Lung (tissue), 12 donors: ENCODE measurements around the gene MRPS12. TPM values are rescaled to one million over a fixed set of nuclear protein-coding genes. Genes with fewer than 3 reads are reported as not detected.
A peak's percentile ranks its signal among the peaks of the same experiment; 100 is the strongest.

Source experiments
- ATAC-seq: fragments of 200-7000 bp; cut with Tn5 transposase; one replicate; pipeline ENCODE4 v1.9.1; 2020; ENCODE audit warnings: moderate number of reproducible peaks; ENCODE audit not compliant: insufficient read depth, low FRiP score
- DNase-seq, 3 donors: peaks; one replicate each; pipeline ENCODE4 v3.0.0-alpha.2; 2013 to 2017
- H3K27ac ChIP-seq, 2 donors: one replicate each; pipeline ENCODE4 v1.5.1; 2013; ENCODE audit warnings: mild to moderate bottlenecking in 2 of 2, moderate library complexity in 2 of 2, control low read depth in 1 of 2, inconsistent platforms in 1 of 2, low read depth in 1 of 2, low read length in 1 of 2
- H3K27me3 ChIP-seq, 3 donors: one replicate each; pipeline ENCODE4 v1.5.1; 2013; ENCODE audit warnings: low read length in 2 of 3; ENCODE audit not compliant: control insufficient read depth in 3 of 3, insufficient read depth in 3 of 3
- H3K36me3 ChIP-seq, 4 donors: one replicate each; pipeline ENCODE4 v1.5.1; 2013; ENCODE audit warnings: low read length in 4 of 4, mild to moderate bottlenecking in 1 of 4, moderate library complexity in 1 of 4; ENCODE audit not compliant: control insufficient read depth in 4 of 4, insufficient read depth in 4 of 4
- H3K4me1 ChIP-seq, 5 donors: one replicate each; pipeline ENCODE4 v1.5.1; 2013; ENCODE audit warnings: low read length in 5 of 5, mild to moderate bottlenecking in 2 of 5, moderate library complexity in 1 of 5; ENCODE audit not compliant: control insufficient read depth in 5 of 5, insufficient read depth in 5 of 5
- H3K4me3 ChIP-seq: one replicate; pipeline ENCODE4 v1.5.1; 2013; ENCODE audit warnings: mild to moderate bottlenecking, control low read depth, moderate library complexity
- H3K9ac ChIP-seq, 2 donors: one replicate each; pipeline ENCODE4 v1.5.1; 2013; ENCODE audit warnings: low read length in 2 of 2, control low read depth in 1 of 2; ENCODE audit not compliant: insufficient read depth in 1 of 2
- H3K9me3 ChIP-seq, 4 donors: one replicate each; pipeline ENCODE4 v1.5.1; 2013; ENCODE audit warnings: low read length in 3 of 4, mild to moderate bottlenecking in 1 of 4, moderate library complexity in 1 of 4; ENCODE audit not compliant: control insufficient read depth in 4 of 4, insufficient read depth in 3 of 4
- WGBS, 2 donors: extraction: QIAGEN DNeasy Blood & Tissue Kit; methylation state at CpG; one replicate each; pipeline ENCODE4 v1.1.7; 2013; 5-methylcytosine and 5-hydroxymethylcytosine counted together
- polyA plus RNA-seq, 2 donors: library from polyadenylated mRNA; stranded (reverse); fragments of 200-250 nt; gene quantifications; one replicate each; pipeline ENCODE4 v1.2.1, GENCODE V29; 2013
- total RNA-seq, 2 donors: library from RNA; depleted of rRNA in 1 of 2; stranded (reverse); fragments of >200 nt in 1 of 2; gene quantifications; one replicate each; pipeline ENCODE4 v1.2.1, GENCODE V29; 2014 to 2021
- TF ChIP-seq, protein P1 (sequence below): IDR thresholded peaks from 2 replicates; pipeline ENCODE4 v1.5.1; 2012; ENCODE audit warnings: mild to moderate bottlenecking; ENCODE audit errors: control extremely low read depth, extremely low read depth
- donor health status: control.
- donor health status: control.
- donor health status: Bipolar disorder and iron deficiency.
- donor health status: healthy.
- donor health status: DM: yes; HTN: yes; CAD: no.

Gene MRPS12
- total and polyA plus RNA-seq, 4 donors = 10.7 to 63.5 (median 36.8) TPM

DNA sequence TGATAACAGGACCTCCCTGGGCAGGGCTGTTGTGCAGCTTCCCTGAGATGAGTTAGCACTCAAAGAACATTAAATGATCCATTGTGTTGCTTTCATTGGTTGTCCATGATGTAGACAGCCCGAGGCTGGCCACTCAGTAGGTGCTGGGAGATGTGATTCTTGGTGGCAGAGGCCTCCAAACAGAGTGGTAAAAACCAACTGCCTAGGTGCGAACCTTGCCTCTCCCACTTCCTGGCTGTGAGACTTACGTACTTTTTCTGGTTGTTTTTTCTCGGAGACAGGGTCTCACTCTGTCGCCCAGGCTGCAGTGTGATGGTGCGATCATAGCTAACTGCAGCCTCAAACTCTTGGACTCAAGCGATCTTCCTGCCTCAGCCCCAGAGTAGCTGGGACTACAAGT, 6.4 kb upstream of the MRPS12 start:
- ATAC-seq (no peak), DNase-seq (no peak)
- 91 to 97% methylated on average over 7 of the region's 7 CpGs for WGBS, 2 donors
- Histone ChIP-seq H3K4me3 (no peak overlapping the region), H3K4me1 (peaks cover 0 to 2% (median 0%) of the 10 kb centered on the region in 5 donors), H3K27me3 (no peaks in the 10 kb centered on the region), H3K9ac (no peak overlapping the region), H3K9me3 (no peaks in the 10 kb centered on the region), H3K36me3 (peaks cover 8 to 19% (median 14%) of the 10 kb centered on the region in 4 donors), H3K27ac (no peak overlapping the region)
- TF ChIP-seq, protein P1, sequence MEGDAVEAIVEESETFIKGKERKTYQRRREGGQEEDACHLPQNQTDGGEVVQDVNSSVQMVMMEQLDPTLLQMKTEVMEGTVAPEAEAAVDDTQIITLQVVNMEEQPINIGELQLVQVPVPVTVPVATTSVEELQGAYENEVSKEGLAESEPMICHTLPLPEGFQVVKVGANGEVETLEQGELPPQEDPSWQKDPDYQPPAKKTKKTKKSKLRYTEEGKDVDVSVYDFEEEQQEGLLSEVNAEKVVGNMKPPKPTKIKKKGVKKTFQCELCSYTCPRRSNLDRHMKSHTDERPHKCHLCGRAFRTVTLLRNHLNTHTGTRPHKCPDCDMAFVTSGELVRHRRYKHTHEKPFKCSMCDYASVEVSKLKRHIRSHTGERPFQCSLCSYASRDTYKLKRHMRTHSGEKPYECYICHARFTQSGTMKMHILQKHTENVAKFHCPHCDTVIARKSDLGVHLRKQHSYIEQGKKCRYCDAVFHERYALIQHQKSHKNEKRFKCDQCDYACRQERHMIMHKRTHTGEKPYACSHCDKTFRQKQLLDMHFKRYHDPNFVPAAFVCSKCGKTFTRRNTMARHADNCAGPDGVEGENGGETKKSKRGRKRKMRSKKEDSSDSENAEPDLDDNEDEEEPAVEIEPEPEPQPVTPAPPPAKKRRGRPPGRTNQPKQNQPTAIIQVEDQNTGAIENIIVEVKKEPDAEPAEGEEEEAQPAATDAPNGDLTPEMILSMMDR = no peak

DNA sequence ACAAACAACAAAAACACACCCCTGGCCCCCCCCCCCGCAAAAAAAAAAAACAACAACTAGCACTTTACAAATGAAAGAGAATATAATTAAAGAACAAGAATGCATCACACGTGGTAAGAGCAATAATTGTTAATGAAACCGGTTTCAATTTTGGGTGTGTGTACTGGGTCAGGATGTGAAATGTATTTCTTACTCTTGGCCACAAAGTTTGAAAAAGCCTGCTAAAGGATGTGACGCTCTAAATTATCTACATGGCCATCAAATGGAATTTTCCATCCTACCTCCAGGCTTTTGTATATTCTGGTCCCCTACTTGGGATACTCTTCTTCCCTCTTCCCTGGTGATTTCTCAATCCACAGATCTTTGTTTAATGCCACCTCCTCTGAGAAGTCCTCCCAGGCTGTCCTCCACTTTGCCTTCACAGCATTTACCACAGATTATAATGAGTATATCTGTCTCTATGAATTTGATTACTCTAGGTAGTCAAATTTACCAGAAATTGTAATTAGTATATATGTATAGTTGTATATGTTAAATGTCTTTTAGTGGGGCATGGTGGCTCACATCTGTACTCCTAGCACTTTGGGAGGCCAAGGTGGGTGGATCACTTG, 2.2 kb upstream of the MRPS12 start:
- Histone ChIP-seq H3K9ac (no peak overlapping the region), H3K4me1 (peaks cover 0 to 16% (median 3%) of the 10 kb centered on the region in 5 donors), H3K36me3 (peaks cover 5 to 21% (median 16%) of the 10 kb centered on the region in 4 donors), H3K27ac (no peak overlapping the region), H3K9me3 (no peaks in the 10 kb centered on the region), H3K4me3 (no peak overlapping the region), H3K27me3 (no peaks in the 10 kb centered on the region)
- DNase-seq (no peak), ATAC-seq (no peak)
- WGBS, 2 donors = 67 to 81% methylated on average over 4 of the region's 4 CpGs
- TF ChIP-seq, protein P1 = no peak

DNA sequence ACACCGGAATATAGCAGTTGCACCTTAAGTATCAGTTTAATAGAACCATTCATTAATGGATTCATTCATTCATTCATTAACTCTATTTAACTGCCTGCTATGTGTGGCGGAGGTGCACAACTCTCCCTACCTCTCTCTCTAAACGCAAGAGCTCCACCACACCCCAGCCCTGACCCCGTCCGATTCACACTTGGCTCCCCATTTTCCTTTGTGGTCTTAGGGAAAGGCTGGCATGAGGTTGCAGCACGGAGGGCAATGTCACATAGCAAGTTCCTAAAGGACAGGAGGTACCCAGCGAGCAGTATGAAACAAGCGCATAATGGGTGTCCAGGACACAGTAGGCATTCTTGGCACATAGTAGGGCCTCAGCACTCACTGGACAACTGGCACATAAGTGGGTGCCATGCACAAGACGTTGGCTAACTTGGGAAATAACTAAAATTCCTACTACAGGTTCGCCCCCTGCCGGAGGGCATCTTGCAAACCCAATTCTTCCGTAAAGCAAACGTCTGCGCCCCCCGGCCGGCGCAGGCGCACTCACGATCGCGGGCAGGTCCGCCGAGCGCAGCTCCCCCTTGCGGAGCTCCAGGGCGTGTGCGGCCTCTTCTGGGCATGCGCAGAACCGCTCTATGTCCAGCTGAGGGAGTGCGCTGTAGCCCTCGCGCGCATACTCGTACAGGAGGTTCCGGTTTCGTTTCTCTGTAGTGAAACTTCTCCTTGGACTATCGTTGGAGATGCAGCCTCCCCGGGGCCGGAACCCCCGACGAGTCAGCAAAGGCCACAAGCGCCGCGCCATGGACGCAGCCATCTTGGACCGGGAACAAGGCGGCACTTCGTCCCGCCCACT, 592 bp upstream of the MRPS12 start, which contains the start of gene SARS2:
TSS of gene SARS2 (minus strand) at position 835 of the 847 bp plus-strand sequence. CDS start at position 808, 27 bp downstream.
- H3K27ac ChIP-seq = peak within 1 kb of the TSS; percentile 86 to 92
- TF ChIP-seq, protein P1 = peak; percentile 95
- H3K9ac ChIP-seq = peak within 1 kb of the TSS; percentile 78 to 96
- peaks cover 0 to 16% (median 3%) of the 10 kb centered on the region in 5 donors for H3K4me1 ChIP-seq
- ATAC-seq = peak; percentile 89
- H3K4me3 ChIP-seq = peak within 1 kb of the TSS; percentile 84
- H3K9me3 ChIP-seq = no peaks in the 10 kb centered on the region
- DNase-seq = peak; percentile 97
- WGBS, 2 donors = 3% methylated on average over 49 of the region's 49 CpGs
- H3K27me3 ChIP-seq = no peaks in the 10 kb centered on the region
- peaks cover 2 to 11% (median 9%) of the 10 kb centered on the region in 4 donors for H3K36me3 ChIP-seq
